Measurements from ENCODE around the gene ANO6.
"Not testable (repeated sequence)": the region's sequence is repeated elsewhere in the genome, so short reads cannot be mapped to it uniquely, and the experiment has no call there.

Gene ANO6

GRCh38 chr12:45215419-45216229 is at the start of gene ANO6:
Gene ANO6, plus strand, starts transcription at chr12:45216095. Its CDS starts 227 bp downstream, at chr12:45216322.
- H3K4me3 ChIP-seq (ENCODE audit: low read depth in 1 of 2, low read length in 2 of 2), result peak within 1 kb of the TSS; percentile 85 to 94
- peak within 1 kb of the TSS; percentile 77 for H3K27ac ChIP-seq (ENCODE audit: low read depth, low read length)
- peaks cover 14 to 32% of the 10 kb centered on the region in 2 donors for H3K4me1 ChIP-seq (ENCODE audit: control insufficient read depth in 1 of 2, insufficient read depth in 2 of 2, low read length in 2 of 2)
- H3K27me3 ChIP-seq (ENCODE audit: control insufficient read depth in 1 of 2, insufficient read depth in 2 of 2, low read length in 2 of 2), result no peaks in the 10 kb centered on the region
- H3K9me3 ChIP-seq (ENCODE audit: control insufficient read depth in 1 of 2, low read length in 2 of 2), result no peaks in the 10 kb centered on the region
- no peaks in the 10 kb centered on the region for H3K36me3 ChIP-seq (ENCODE audit: control insufficient read depth in 1 of 2, insufficient read depth in 2 of 2, low read length in 2 of 2)
- peak within 1 kb of the TSS; percentile 70 to 76 for H3K9ac ChIP-seq (ENCODE audit: low read depth in 1 of 2, low read length in 2 of 2)

GRCh38 chr12:45168976-45169375 is 46.9 kb upstream of the ANO6 start:
- H3K4me3 ChIP-seq (ENCODE audit: low read depth in 1 of 2, low read length in 2 of 2), result no peak overlapping the region
- no peaks in the 10 kb centered on the region for H3K9me3 ChIP-seq (ENCODE audit: control insufficient read depth in 1 of 2, low read length in 2 of 2)
- H3K9ac ChIP-seq (ENCODE audit: low read depth in 1 of 2, low read length in 2 of 2), result no peak overlapping the region
- H3K4me1 ChIP-seq (ENCODE audit: control insufficient read depth in 1 of 2, insufficient read depth in 2 of 2, low read length in 2 of 2), result no peaks in the 10 kb centered on the region
- no peak overlapping the region for H3K27ac ChIP-seq (ENCODE audit: low read depth, low read length)
- no peaks in the 10 kb centered on the region for H3K36me3 ChIP-seq (ENCODE audit: control insufficient read depth in 1 of 2, insufficient read depth in 2 of 2, low read length in 2 of 2)
- H3K27me3 ChIP-seq (ENCODE audit: control insufficient read depth in 1 of 2, insufficient read depth in 2 of 2, low read length in 2 of 2), result no peaks in the 10 kb centered on the region

- Histone ChIP-seq H3K36me3 (ENCODE audit: control insufficient read depth in 1 of 2, insufficient read depth in 2 of 2, low read length in 2 of 2) (no peaks in the 10 kb centered on the region), H3K4me3 (ENCODE audit: low read depth in 1 of 2, low read length in 2 of 2) (no peak overlapping the region), H3K4me1 (ENCODE audit: control insufficient read depth in 1 of 2, insufficient read depth in 2 of 2, low read length in 2 of 2) (no peaks in the 10 kb centered on the region), H3K27ac (ENCODE audit: low read depth, low read length) (no peak overlapping the region), H3K27me3 (ENCODE audit: control insufficient read depth in 1 of 2, insufficient read depth in 2 of 2, low read length in 2 of 2) (no peaks in the 10 kb centered on the region), H3K9ac (ENCODE audit: low read depth in 1 of 2, low read length in 2 of 2) (no peak overlapping the region), H3K9me3 (ENCODE audit: control insufficient read depth in 1 of 2, low read length in 2 of 2) (no peaks in the 10 kb centered on the region)
These were observed 45.3 kb upstream of the ANO6 start for GRCh38 chr12:45170456-45171042.

GRCh38 chr12:45173293-45173692 is 42.6 kb upstream of the ANO6 start:
- not testable (repeated sequence) for H3K4me3 ChIP-seq (ENCODE audit: low read depth in 1 of 2, low read length in 2 of 2); H3K27me3 ChIP-seq (ENCODE audit: control insufficient read depth in 1 of 2, insufficient read depth in 2 of 2, low read length in 2 of 2); H3K9ac ChIP-seq (ENCODE audit: low read depth in 1 of 2, low read length in 2 of 2); H3K36me3 ChIP-seq (ENCODE audit: control insufficient read depth in 1 of 2, insufficient read depth in 2 of 2, low read length in 2 of 2); H3K4me1 ChIP-seq (ENCODE audit: control insufficient read depth in 1 of 2, insufficient read depth in 2 of 2, low read length in 2 of 2); H3K27ac ChIP-seq (ENCODE audit: low read depth, low read length)
- H3K9me3 ChIP-seq (ENCODE audit: control insufficient read depth in 1 of 2, low read length in 2 of 2), result peaks cover 4 to 14% of the 10 kb centered on the region in 2 donors

- Histone ChIP-seq H3K9ac (ENCODE audit: low read depth in 1 of 2, low read length in 2 of 2) (no peak overlapping the region), H3K36me3 (ENCODE audit: control insufficient read depth in 1 of 2, insufficient read depth in 2 of 2, low read length in 2 of 2) (peaks cover 0 to 8% of the 10 kb centered on the region in 2 donors), H3K4me3 (ENCODE audit: low read depth in 1 of 2, low read length in 2 of 2) (no peak overlapping the region), H3K27ac (ENCODE audit: low read depth, low read length) (no peak overlapping the region), H3K4me1 (ENCODE audit: control insufficient read depth in 1 of 2, insufficient read depth in 2 of 2, low read length in 2 of 2) (no peaks in the 10 kb centered on the region), H3K27me3 (ENCODE audit: control insufficient read depth in 1 of 2, insufficient read depth in 2 of 2, low read length in 2 of 2) (no peaks in the 10 kb centered on the region), H3K9me3 (ENCODE audit: control insufficient read depth in 1 of 2, low read length in 2 of 2) (peaks cover 11 to 26% of the 10 kb centered on the region in 2 donors)
These were observed 41.3 kb upstream of the ANO6 start for GRCh38 chr12:45174595-45174994.

- Histone ChIP-seq H3K27me3 (ENCODE audit: control insufficient read depth in 1 of 2, insufficient read depth in 2 of 2, low read length in 2 of 2) (no peaks in the 10 kb centered on the region), H3K36me3 (ENCODE audit: control insufficient read depth in 1 of 2, insufficient read depth in 2 of 2, low read length in 2 of 2) (peaks cover 0 to 8% of the 10 kb centered on the region in 2 donors), H3K4me3 (ENCODE audit: low read depth in 1 of 2, low read length in 2 of 2) (no peak overlapping the region), H3K4me1 (ENCODE audit: control insufficient read depth in 1 of 2, insufficient read depth in 2 of 2, low read length in 2 of 2) (no peaks in the 10 kb centered on the region), H3K27ac (ENCODE audit: low read depth, low read length) (no peak overlapping the region), H3K9me3 (ENCODE audit: control insufficient read depth in 1 of 2, low read length in 2 of 2) (peaks cover 14 to 31% of the 10 kb centered on the region in 2 donors), H3K9ac (ENCODE audit: low read depth in 1 of 2, low read length in 2 of 2) (no peak overlapping the region)
These were observed 37.1 kb upstream of the ANO6 start for GRCh38 chr12:45178771-45179170.

- Histone ChIP-seq H3K9ac (ENCODE audit: low read depth in 1 of 2, low read length in 2 of 2) (no peak overlapping the region), H3K4me3 (ENCODE audit: low read depth in 1 of 2, low read length in 2 of 2) (no peak overlapping the region), H3K27me3 (ENCODE audit: control insufficient read depth in 1 of 2, insufficient read depth in 2 of 2, low read length in 2 of 2) (no peaks in the 10 kb centered on the region), H3K4me1 (ENCODE audit: control insufficient read depth in 1 of 2, insufficient read depth in 2 of 2, low read length in 2 of 2) (no peaks in the 10 kb centered on the region), H3K9me3 (ENCODE audit: control insufficient read depth in 1 of 2, low read length in 2 of 2) (peaks cover 11 to 23% of the 10 kb centered on the region in 2 donors), H3K27ac (ENCODE audit: low read depth, low read length) (no peak overlapping the region), H3K36me3 (ENCODE audit: control insufficient read depth in 1 of 2, insufficient read depth in 2 of 2, low read length in 2 of 2) (no peaks in the 10 kb centered on the region)
These were observed 33.4 kb upstream of the ANO6 start for GRCh38 chr12:45182511-45182910.

GRCh38 chr12:45183246-45183645 is 32.6 kb upstream of the ANO6 start:
- H3K4me3 ChIP-seq (ENCODE audit: low read depth in 1 of 2, low read length in 2 of 2), result no peak overlapping the region
- no peak overlapping the region for H3K9ac ChIP-seq (ENCODE audit: low read depth in 1 of 2, low read length in 2 of 2)
- H3K27ac ChIP-seq (ENCODE audit: low read depth, low read length), result no peak overlapping the region
- peaks cover 9 to 17% of the 10 kb centered on the region in 2 donors for H3K9me3 ChIP-seq (ENCODE audit: control insufficient read depth in 1 of 2, low read length in 2 of 2)
- H3K36me3 ChIP-seq (ENCODE audit: control insufficient read depth in 1 of 2, insufficient read depth in 2 of 2, low read length in 2 of 2), result no peaks in the 10 kb centered on the region
- no peaks in the 10 kb centered on the region for H3K27me3 ChIP-seq (ENCODE audit: control insufficient read depth in 1 of 2, insufficient read depth in 2 of 2, low read length in 2 of 2)
- no peaks in the 10 kb centered on the region for H3K4me1 ChIP-seq (ENCODE audit: control insufficient read depth in 1 of 2, insufficient read depth in 2 of 2, low read length in 2 of 2)

GRCh38 chr12:45184147-45184963 is 31.5 kb upstream of the ANO6 start:
- Histone ChIP-seq H3K9me3 (ENCODE audit: control insufficient read depth in 1 of 2, low read length in 2 of 2) (peaks cover 4 to 7% of the 10 kb centered on the region in 2 donors), H3K4me1 (ENCODE audit: control insufficient read depth in 1 of 2, insufficient read depth in 2 of 2, low read length in 2 of 2) (no peaks in the 10 kb centered on the region), H3K36me3 (ENCODE audit: control insufficient read depth in 1 of 2, insufficient read depth in 2 of 2, low read length in 2 of 2) (no peaks in the 10 kb centered on the region), H3K27me3 (ENCODE audit: control insufficient read depth in 1 of 2, insufficient read depth in 2 of 2, low read length in 2 of 2) (no peaks in the 10 kb centered on the region), H3K27ac (ENCODE audit: low read depth, low read length) (no peak overlapping the region), H3K4me3 (ENCODE audit: low read depth in 1 of 2, low read length in 2 of 2) (no peak overlapping the region), H3K9ac (ENCODE audit: low read depth in 1 of 2, low read length in 2 of 2) (no peak overlapping the region)

GRCh38 chr12:45186762-45187161 is 29.1 kb upstream of the ANO6 start:
- H3K9ac ChIP-seq (ENCODE audit: low read depth in 1 of 2, low read length in 2 of 2), result no peak overlapping the region
- no peaks in the 10 kb centered on the region for H3K27me3 ChIP-seq (ENCODE audit: control insufficient read depth in 1 of 2, insufficient read depth in 2 of 2, low read length in 2 of 2)
- no peaks in the 10 kb centered on the region for H3K4me1 ChIP-seq (ENCODE audit: control insufficient read depth in 1 of 2, insufficient read depth in 2 of 2, low read length in 2 of 2)
- H3K4me3 ChIP-seq (ENCODE audit: low read depth in 1 of 2, low read length in 2 of 2), result no peak overlapping the region
- no peaks in the 10 kb centered on the region for H3K36me3 ChIP-seq (ENCODE audit: control insufficient read depth in 1 of 2, insufficient read depth in 2 of 2, low read length in 2 of 2)
- H3K9me3 ChIP-seq (ENCODE audit: control insufficient read depth in 1 of 2, low read length in 2 of 2), result no peaks in the 10 kb centered on the region
- H3K27ac ChIP-seq (ENCODE audit: low read depth, low read length), result no peak overlapping the region
